Measurements from ENCODE around the gene LCK. TPM values are rescaled to one million over a fixed set of nuclear protein-coding genes. Genes with fewer than 3 reads are reported as not detected.
"Not testable (repeated sequence)": the region's sequence is repeated elsewhere in the genome, so short reads cannot be mapped to it uniquely, and the experiment has no call there.

The LCK gene
- total RNA-seq, 1 experiment from 2014 or later, result 75.8 TPM

- peak; percentile 53 for DNase-seq
- Histone ChIP-seq H3K4me3 (ENCODE audit: insufficient read depth, low read depth, low read length) (no peak overlapping the region), H3K36me3 (replicated peaks; ENCODE audit: control insufficient read depth, insufficient read depth, low read length) (no peaks in the 10 kb centered on the region), H3K27me3 (ENCODE audit: control insufficient read depth, insufficient read depth, low read length) (no peaks in the 10 kb centered on the region)
Measured at GRCh38 chr1:32249831-32250525, 1.1 kb upstream of the LCK start.

- no peaks in the 10 kb centered on the region for H3K27me3 ChIP-seq (ENCODE audit: control insufficient read depth, insufficient read depth, low read length)
- no peak overlapping the region for H3K4me3 ChIP-seq (ENCODE audit: insufficient read depth, low read depth, low read length)
- H3K36me3 ChIP-seq (replicated peaks; ENCODE audit: control insufficient read depth, insufficient read depth, low read length), result no peaks in the 10 kb centered on the region
- DNase-seq, result no peak
Measured at GRCh38 chr1:32255072-32256071, 4.3 kb downstream of the LCK start.

GRCh38 chr1:32256473-32257226 lies 5.6 kb downstream of the LCK start:
- Histone ChIP-seq H3K4me3 (ENCODE audit: insufficient read depth, low read depth, low read length) (no peak overlapping the region), H3K36me3 (replicated peaks; ENCODE audit: control insufficient read depth, insufficient read depth, low read length) (no peaks in the 10 kb centered on the region), H3K27me3 (ENCODE audit: control insufficient read depth, insufficient read depth, low read length) (no peaks in the 10 kb centered on the region)
- DNase-seq, result no peak

GRCh38 chr1:32257227-32257508 lies 6.1 kb downstream of the LCK start:
- no peaks in the 10 kb centered on the region for H3K36me3 ChIP-seq (replicated peaks; ENCODE audit: control insufficient read depth, insufficient read depth, low read length)

GRCh38 chr1:32263236-32263593 lies 12.2 kb downstream of the LCK start:
- H3K36me3 ChIP-seq (replicated peaks; ENCODE audit: control insufficient read depth, insufficient read depth, low read length); DNase-seq; H3K4me3 ChIP-seq (ENCODE audit: insufficient read depth, low read depth, low read length); H3K27me3 ChIP-seq (ENCODE audit: control insufficient read depth, insufficient read depth, low read length): not testable (repeated sequence)

More at GRCh38 chr1:32257227-32257508, 6.1 kb downstream of the LCK start:
- Histone ChIP-seq H3K27me3 (ENCODE audit: control insufficient read depth, insufficient read depth, low read length) (no peaks in the 10 kb centered on the region), H3K4me3 (ENCODE audit: insufficient read depth, low read depth, low read length) (no peak overlapping the region)
- DNase-seq, result no peak

- DNase-seq, result no peak
- Histone ChIP-seq H3K4me3 (ENCODE audit: insufficient read depth, low read depth, low read length) (no peak overlapping the region), H3K27me3 (ENCODE audit: control insufficient read depth, insufficient read depth, low read length) (no peaks in the 10 kb centered on the region), H3K36me3 (replicated peaks; ENCODE audit: control insufficient read depth, insufficient read depth, low read length) (no peaks in the 10 kb centered on the region)
Measured at GRCh38 chr1:32263744-32264143, 12.7 kb downstream of the LCK start.

GRCh38 chr1:32265846-32266245 lies 14.8 kb downstream of the LCK start:
- DNase-seq, result no peak
- no peaks in the 10 kb centered on the region for H3K36me3 ChIP-seq (replicated peaks; ENCODE audit: control insufficient read depth, insufficient read depth, low read length)
- no peaks in the 10 kb centered on the region for H3K27me3 ChIP-seq (ENCODE audit: control insufficient read depth, insufficient read depth, low read length)
- no peak overlapping the region for H3K4me3 ChIP-seq (ENCODE audit: insufficient read depth, low read depth, low read length)

- Histone ChIP-seq H3K27me3 (ENCODE audit: control insufficient read depth, insufficient read depth, low read length) (no peaks in the 10 kb centered on the region), H3K36me3 (replicated peaks; ENCODE audit: control insufficient read depth, insufficient read depth, low read length) (no peaks in the 10 kb centered on the region), H3K4me3 (ENCODE audit: insufficient read depth, low read depth, low read length) (no peak overlapping the region)
- no peak for DNase-seq
Measured at GRCh38 chr1:32266921-32267591, 16.0 kb downstream of the LCK start.

GRCh38 chr1:32269744-32270143 lies 18.7 kb downstream of the LCK start:
- Histone ChIP-seq H3K36me3 (replicated peaks; ENCODE audit: control insufficient read depth, insufficient read depth, low read length) (no peaks in the 10 kb centered on the region), H3K27me3 (ENCODE audit: control insufficient read depth, insufficient read depth, low read length) (no peaks in the 10 kb centered on the region; the same call in 1 of the 2 replicates)
- DNase-seq, result no peak

GRCh38 chr1:32272557-32273390 lies 21.7 kb downstream of the LCK start:
- Histone ChIP-seq H3K36me3 (replicated peaks; ENCODE audit: control insufficient read depth, insufficient read depth, low read length) (no peaks in the 10 kb centered on the region; the same call in 1 of the 2 replicates), H3K27me3 (ENCODE audit: control insufficient read depth, insufficient read depth, low read length) (peaks cover 4% of the 10 kb centered on the region; the same call in 1 of the 2 replicates), H3K4me3 (ENCODE audit: insufficient read depth, low read depth, low read length) (no peak overlapping the region)
- DNase-seq, result no peak

More at GRCh38 chr1:32269744-32270143, 18.7 kb downstream of the LCK start:
- no peak overlapping the region for H3K4me3 ChIP-seq (ENCODE audit: insufficient read depth, low read depth, low read length)

GRCh38 chr1:32273391-32274208 lies 22.5 kb downstream of the LCK start:
- H3K27me3 ChIP-seq (ENCODE audit: control insufficient read depth, insufficient read depth, low read length), result peaks cover 4% of the 10 kb centered on the region; the same call in 1 of the 2 replicates
- peak; percentile 89 for DNase-seq
- H3K36me3 ChIP-seq (replicated peaks; ENCODE audit: control insufficient read depth, insufficient read depth, low read length), result peaks cover 3% of the 10 kb centered on the region
- peak overlapping the region; percentile 42 for H3K4me3 ChIP-seq (ENCODE audit: insufficient read depth, low read depth, low read length)

GRCh38 chr1:32274646-32275340 lies 23.7 kb downstream of the LCK start:
- Histone ChIP-seq H3K4me3 (ENCODE audit: insufficient read depth, low read depth, low read length) (peak overlapping the region; percentile 42), H3K36me3 (replicated peaks; ENCODE audit: control insufficient read depth, insufficient read depth, low read length) (peaks cover 8% of the 10 kb centered on the region), H3K27me3 (ENCODE audit: control insufficient read depth, insufficient read depth, low read length) (peaks cover 4% of the 10 kb centered on the region; the same call in 1 of the 2 replicates)
- peak; percentile 79 for DNase-seq
